Measurements from ENCODE around the gene CDH18. TPM values are rescaled to one million over a fixed set of nuclear protein-coding genes. Genes with fewer than 3 reads are reported as not detected.

CDH18 gene
- total and polyA plus RNA-seq, 8 donors = 0.58 to 1.9 (median 1.1) TPM; not detected in 2

- intact Hi-C loops (cut with DNase I) = no loop called here
These were observed 217.6 kb downstream of the CDH18 start for GRCh38 chr5:19770396-19770795.

DNA sequence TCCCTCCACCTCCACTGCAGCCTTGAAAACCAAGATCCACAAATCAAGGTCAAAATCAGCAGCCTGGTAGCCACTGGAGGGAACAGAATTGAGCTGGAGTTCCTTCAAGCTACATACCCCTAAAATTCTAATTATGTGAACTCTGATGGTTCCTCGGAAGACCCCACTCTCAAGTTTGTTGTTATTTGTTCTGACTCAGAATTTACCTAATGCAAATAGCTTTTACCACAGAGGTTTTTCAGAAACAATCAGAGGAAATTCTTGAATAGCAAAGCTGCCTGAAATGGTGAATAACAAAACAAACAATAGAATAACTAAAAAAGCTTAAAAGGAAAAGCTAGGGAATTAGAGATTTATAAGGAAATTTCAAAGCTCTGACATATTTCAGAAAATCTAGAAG is 220.0 kb downstream of the CDH18 start:
- no peaks in the 10 kb centered on the region for H3K27me3 ChIP-seq
- H3K36me3 ChIP-seq = no peaks in the 10 kb centered on the region
- DNase-seq (no peak), ATAC-seq (no peak)
- no peaks in the 10 kb centered on the region for H3K4me1 ChIP-seq
- H3K27ac ChIP-seq = no peak overlapping the region
- H3K9me3 ChIP-seq = no peaks in the 10 kb centered on the region
- no peak overlapping the region for H3K4me3 ChIP-seq
- intact Hi-C loops (cut with DNase I) = no loop called here
- TF ChIP-seq CTCF (IDR thresholded peaks at IDR 0.05) = no peak

More at GRCh38 chr5:19770396-19770795, 217.6 kb downstream of the CDH18 start:
- Histone ChIP-seq H3K4me3 (no peak overlapping the region), H3K4me1 (no peaks in the 10 kb centered on the region), H3K36me3 (no peaks in the 10 kb centered on the region), H3K9me3 (no peaks in the 10 kb centered on the region), H3K27ac (no peak overlapping the region), H3K27me3 (no peaks in the 10 kb centered on the region)
- DNase-seq (no peak), ATAC-seq (no peak)
- no peak for TF ChIP-seq CTCF (IDR thresholded peaks at IDR 0.05)

DNA sequence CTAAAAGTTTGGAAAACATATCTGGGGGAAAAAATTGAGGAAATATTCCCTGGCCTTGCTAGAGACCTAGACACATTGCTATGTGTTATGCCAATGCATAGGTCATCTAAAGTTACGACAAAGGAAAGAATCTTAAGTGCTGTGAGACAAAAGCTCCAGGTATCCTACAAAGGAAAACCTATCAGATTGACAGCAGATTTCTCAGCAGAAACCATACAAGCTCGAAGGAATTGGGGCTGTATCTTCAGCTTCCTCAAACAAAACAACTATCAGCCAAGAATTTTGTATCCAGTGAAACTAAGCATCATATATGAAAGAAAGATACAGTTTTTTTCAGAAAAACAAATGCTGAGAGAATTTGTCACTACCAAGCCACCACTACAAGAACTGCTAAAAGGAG is 234.4 kb downstream of the CDH18 start:
- Histone ChIP-seq H3K4me3 (no peak overlapping the region), H3K36me3 (no peaks in the 10 kb centered on the region), H3K27me3 (no peaks in the 10 kb centered on the region), H3K4me1 (no peaks in the 10 kb centered on the region), H3K27ac (no peak overlapping the region), H3K9me3 (peaks cover 0 to 11% of the 10 kb centered on the region in 2 donors)
- ATAC-seq (no peak), DNase-seq (no peak)
- intact Hi-C loops (cut with DNase I) = no loop called here
- TF ChIP-seq CTCF (IDR thresholded peaks at IDR 0.05) = no peak

DNA sequence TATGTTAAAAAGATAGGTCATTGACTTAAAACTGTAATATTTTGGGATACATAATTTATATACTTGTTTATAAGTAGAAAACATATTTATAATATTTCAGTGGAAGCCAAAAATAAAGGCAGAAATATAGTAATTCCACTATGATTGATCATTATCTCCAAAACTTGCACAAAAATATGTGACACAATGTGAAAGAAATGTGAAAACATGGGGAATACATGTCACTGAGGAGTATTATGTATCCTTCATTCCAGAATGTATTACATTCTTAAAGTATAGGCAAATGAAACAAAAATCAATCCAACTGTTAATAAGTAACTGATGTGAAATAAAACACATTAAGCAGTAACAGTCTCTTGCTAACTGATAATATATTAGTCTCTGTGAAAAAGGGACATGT is 236.7 kb downstream of the CDH18 start:
- Histone ChIP-seq H3K27ac (no peak overlapping the region), H3K36me3 (no peaks in the 10 kb centered on the region), H3K4me3 (no peak overlapping the region), H3K9me3 (peaks cover 0 to 9% of the 10 kb centered on the region in 2 donors), H3K27me3 (no peaks in the 10 kb centered on the region), H3K4me1 (no peaks in the 10 kb centered on the region)
- TF ChIP-seq CTCF (IDR thresholded peaks at IDR 0.05) = no peak
- intact Hi-C loops (cut with DNase I) = no loop called here
- DNase-seq = no peak
- no peak for ATAC-seq

- no peak for TF ChIP-seq CTCF (IDR thresholded peaks at IDR 0.05)
- DNase-seq (no peak), ATAC-seq (no peak)
- Histone ChIP-seq H3K27ac (no peak overlapping the region), H3K27me3 (no peaks in the 10 kb centered on the region), H3K9me3 (no peaks in the 10 kb centered on the region), H3K36me3 (no peaks in the 10 kb centered on the region), H3K4me1 (no peaks in the 10 kb centered on the region), H3K4me3 (no peak overlapping the region)
- intact Hi-C loops (cut with DNase I) = no loop called here
These were observed 242.8 kb downstream of the CDH18 start for GRCh38 chr5:19745247-19745646.

Data from left lung (tissue), 10 donors.